ENCODE data around the gene LCE3C.

- TF ChIP-seq CTCF (IDR thresholded peaks at IDR 0.05; ENCODE audit: insufficient read depth, low read length, poor library complexity, severe bottlenecking) (no peak), EZH2phosphoT487 (conservative IDR thresholded peaks at IDR 0.05; ENCODE audit: low read length) (no peak)
These were observed 40.3 kb downstream of the LCE3C start for GRCh38 chr1:152640351-152640750.

Measured in SU-DHL-6 (cell line).